SK-N-SH (cell line): Measurements from ENCODE around the gene FANCI. TPM values are rescaled to one million over a fixed set of nuclear protein-coding genes. Genes with fewer than 3 reads are reported as not detected.

Experiments
- CTCF ChIA-PET: fragments of 300-600, 350-600 bp; formaldehyde crosslinking; extraction: SDS; loops from one replicate; lab custom pipeline; 2021; lab: Yijun Ruan, JAX
- POLR2A ChIA-PET: fragments of 350-600 bp; sonication (Branson Sonifier 250); formaldehyde crosslinking; extraction: SDS; loops from one replicate; lab custom pipeline; 2020; ENCODE audit warnings: antibody characterized with exemption, inconsistent platforms; lab: Yijun Ruan, JAX
- DNase-seq: peaks from one replicate; pipeline ENCODE4 v3.0.0; 2012
- H2AFZ ChIP-seq: fragments of 200-600 bp; sonication (generic); 2 replicates; pipeline ENCODE4 v1.8.1; 2016; ENCODE audit warnings: antibody characterized with exemption, mild to moderate bottlenecking, low read depth
- H3F3A ChIP-seq: fragments of 200-600 bp; sonication (generic); replicated peaks from 2 replicates; pipeline ENCODE3; 2016; ENCODE audit warnings: antibody characterized with exemption, mild to moderate bottlenecking; ENCODE audit not compliant: insufficient read depth
- H3K27ac ChIP-seq, 2 experiments: fragments of 200-500 bp in 1 of 2; fragments of 200-600 bp in 1 of 2; sonication (Bioruptor generic) in 1 of 2; sonication (generic), shearing (Covaris generic) in 1 of 2; 2 replicates each; pipeline versions ENCODE4 v1.5.1 to v1.6.1; 2014 to 2016; ENCODE audit warnings: low read depth in 2 of 2, inconsistent platforms in 1 of 2, low read length in 1 of 2, mild to moderate bottlenecking in 1 of 2, mixed read lengths in 1 of 2
- H3K27me3 ChIP-seq: fragments of 200-600 bp; sonication (generic), shearing (Covaris generic); 2 replicates; pipeline ENCODE4 v1.6.1; 2016; ENCODE audit warnings: mixed run types; ENCODE audit not compliant: insufficient read depth
- H3K36me3 ChIP-seq, 2 experiments: fragments of 200-500 bp in 1 of 2; fragments of 200-600 bp in 1 of 2; sonication (Bioruptor generic) in 1 of 2; sonication (generic) in 1 of 2; replicated peaks in 1 of 2; 2 replicates each; pipeline versions ENCODE3 to v1.5.1; 2014 to 2016; ENCODE audit warnings: low read length in 1 of 2, mild to moderate bottlenecking in 1 of 2; ENCODE audit not compliant: insufficient read depth in 2 of 2, control insufficient read depth in 1 of 2
- H3K4me1 ChIP-seq, 2 experiments: fragments of 200-500 bp in 1 of 2; fragments of 200-600 bp in 1 of 2; sonication (Bioruptor generic) in 1 of 2; sonication (generic), shearing (Covaris generic) in 1 of 2; 2 replicates each; pipeline versions ENCODE4 v1.5.1 to v1.6.1; 2014 to 2016; ENCODE audit warnings: low read depth in 1 of 2, low read length in 1 of 2, mixed run types in 1 of 2; ENCODE audit not compliant: insufficient read depth in 2 of 2, control insufficient read depth in 1 of 2
- H3K4me2 ChIP-seq: fragments of 200-600 bp; sonication (generic), shearing (Covaris generic); 2 replicates; pipeline ENCODE4 v1.6.1; 2017; ENCODE audit warnings: mixed run types
- H3K4me3 ChIP-seq, 2 experiments: fragments of 200-500 bp in 1 of 2; fragments of 200-600 bp in 1 of 2; sonication (Bioruptor generic) in 1 of 2; sonication (generic), shearing (Covaris generic) in 1 of 2; 2 replicates each; pipeline versions ENCODE4 v1.5.1 to v1.8.1; 2014 to 2016; ENCODE audit warnings: low read depth in 2 of 2, inconsistent platforms in 1 of 2, low read length in 1 of 2, mild to moderate bottlenecking in 1 of 2, mixed read lengths in 1 of 2, moderate library complexity in 1 of 2
- H3K79me2 ChIP-seq: fragments of 200-600 bp; sonication (generic); 2 replicates; pipeline ENCODE4 v1.8.1; 2017; ENCODE audit warnings: mild to moderate bottlenecking; ENCODE audit not compliant: insufficient read depth
- H3K9ac ChIP-seq: fragments of 200-600 bp; sonication (generic); 2 replicates; pipeline ENCODE4 v1.6.1; 2017; ENCODE audit warnings: mixed run types
- H3K9me2 ChIP-seq: fragments of 200-600 bp; sonication (generic); 2 replicates; pipeline ENCODE4 v1.6.1; 2017; ENCODE audit warnings: mixed run types
- H3K9me3 ChIP-seq: fragments of 200-600 bp; sonication (generic); 2 replicates; pipeline ENCODE4 v1.6.1; 2017; ENCODE audit warnings: mixed run types, mild to moderate bottlenecking, moderate library complexity
- H4K20me1 ChIP-seq: fragments of 200-600 bp; sonication (generic); 2 replicates; pipeline ENCODE4 v1.6.1; 2017; ENCODE audit warnings: mild to moderate bottlenecking, mixed run types; ENCODE audit not compliant: insufficient read depth
- CHD2 ChIP-seq: fragments of 150-350 bp; IDR thresholded peaks from 2 replicates; pipeline ENCODE4 v1.6.1; 2018; ENCODE audit warnings: low read length; ENCODE audit not compliant: partially characterized antibody
- ELF1 ChIP-seq: IDR thresholded peaks from 2 replicates; pipeline ENCODE4 v1.4.0; 2012
- GABPA ChIP-seq: IDR thresholded peaks from 2 replicates; pipeline ENCODE4 v1.4.0; 2012; ENCODE audit warnings: low read depth, mild to moderate bottlenecking
- GATA2 ChIP-seq: sonication (generic); formaldehyde crosslinking; IDR thresholded peaks from 2 replicates; pipeline ENCODE4 v1.5.0; 2020; ENCODE audit warnings: mild to moderate bottlenecking, missing genetic modification reagents
- MEF2A ChIP-seq: IDR thresholded peaks from 2 replicates; pipeline ENCODE4 v1.4.0; 2012; ENCODE audit warnings: low read depth, borderline replicate concordance
- MXI1 ChIP-seq: IDR thresholded peaks from 2 replicates; pipeline ENCODE4 v1.6.1; 2012; ENCODE audit warnings: mild to moderate bottlenecking, low read depth, low read length, improper control_type of control experiment
- NFIC ChIP-seq: IDR thresholded peaks from 2 replicates; pipeline ENCODE4 v1.4.0; 2012; ENCODE audit warnings: borderline replicate concordance
- POLR2AphosphoS5 ChIP-seq: IDR thresholded peaks from 2 replicates; pipeline ENCODE4 v1.6.1; 2012; ENCODE audit warnings: low read depth, low read length
- RCOR1 ChIP-seq: fragments of 150-350 bp; IDR thresholded peaks from 2 replicates; pipeline ENCODE4 v1.6.1; 2017; ENCODE audit warnings: antibody characterized with exemption, low read length
- TAF1 ChIP-seq: IDR thresholded peaks from 2 replicates; pipeline ENCODE4 v1.6.1; 2012; ENCODE audit warnings: low read depth, mild to moderate bottlenecking, low read length, moderate library complexity, borderline replicate concordance
- TCF12 ChIP-seq: IDR thresholded peaks from 2 replicates; pipeline ENCODE4 v1.4.0; 2012
- YY1 ChIP-seq: IDR thresholded peaks from 2 replicates; pipeline ENCODE4 v1.4.0; 2012; ENCODE audit warnings: low read depth, mild to moderate bottlenecking
- ZBTB33 ChIP-seq: IDR thresholded peaks from 2 replicates; pipeline ENCODE4 v1.4.0; 2012; ENCODE audit warnings: low read depth, borderline replicate concordance
- WGBS: methylation state at CpG from one replicate; pipeline ENCODE4 v1.1.6; 2017; ENCODE audit warnings: low lambda C conversion rate; 5-methylcytosine and 5-hydroxymethylcytosine counted together
- polyA plus RNA-seq, 3 experiments: library from polyadenylated mRNA; depleted of rRNA; stranded (reverse); fragments of >200 nt; gene quantifications; 2 replicates each; pipeline ENCODE4 v1.2.3, GENCODE V29; 2012
- TF ChIP-seq, protein P1 (sequence below): fragments of 150-350 bp; IDR thresholded peaks from 2 replicates; pipeline ENCODE4 v1.6.1; 2017; ENCODE audit warnings: antibody characterized with exemption, low read length, low read depth, borderline replicate concordance
- TF ChIP-seq, protein P2 (sequence below): IDR thresholded peaks from 2 replicates; pipeline ENCODE4 v1.4.0; 2012; ENCODE audit warnings: low read depth, borderline replicate concordance
- TF ChIP-seq, protein P3 (sequence below): IDR thresholded peaks from 2 replicates; pipeline ENCODE4 v1.4.0; 2012; ENCODE audit warnings: low read depth

Gene FANCI
- polyA plus RNA-seq, 1 of the 3 experiments (the other 2 are of a cell fraction) = 13.2 TPM

DNA sequence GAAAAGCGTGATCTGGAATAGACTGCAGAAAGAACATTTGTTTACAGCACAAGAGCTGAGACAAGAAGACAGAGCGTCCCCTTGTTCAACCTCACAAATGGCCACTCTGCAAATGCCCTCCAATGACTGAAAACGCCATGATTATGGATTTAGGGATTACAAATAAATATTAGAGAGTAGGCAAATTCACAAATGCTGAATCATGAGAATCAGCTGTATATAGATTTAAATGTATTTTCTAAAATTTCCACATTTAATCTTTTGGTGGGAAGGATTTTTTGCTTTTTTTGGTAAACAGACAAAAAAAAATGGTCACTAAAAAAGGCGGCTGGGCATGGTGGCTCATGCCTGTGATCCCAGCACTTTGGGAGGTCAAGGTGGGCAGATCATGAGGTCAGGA, 101.5 kb downstream of the FANCI start:
- Histone ChIP-seq H3K4me3 (no peak overlapping the region), H3K9me3 (no peaks in the 10 kb centered on the region), H3K27ac (no peak overlapping the region), H3K36me3 (no peaks in the 10 kb centered on the region), H3K9ac (no peak overlapping the region), H3F3A (no peaks in the 10 kb centered on the region), H3K27me3 (no peaks in the 10 kb centered on the region), H3K79me2 (no peaks in the 10 kb centered on the region), H3K4me2 (no peak overlapping the region), H4K20me1 (no peaks in the 10 kb centered on the region), H3K4me1 (no peaks in the 10 kb centered on the region; a peak in 1 of 4 replicates), H3K9me2 (no peaks in the 10 kb centered on the region), H2AFZ (no peak overlapping the region)
- 56% methylated on average over 4 of the region's 4 CpGs for WGBS
- TF ChIP-seq RCOR1 = no peak
- TF ChIP-seq, protein P1, sequence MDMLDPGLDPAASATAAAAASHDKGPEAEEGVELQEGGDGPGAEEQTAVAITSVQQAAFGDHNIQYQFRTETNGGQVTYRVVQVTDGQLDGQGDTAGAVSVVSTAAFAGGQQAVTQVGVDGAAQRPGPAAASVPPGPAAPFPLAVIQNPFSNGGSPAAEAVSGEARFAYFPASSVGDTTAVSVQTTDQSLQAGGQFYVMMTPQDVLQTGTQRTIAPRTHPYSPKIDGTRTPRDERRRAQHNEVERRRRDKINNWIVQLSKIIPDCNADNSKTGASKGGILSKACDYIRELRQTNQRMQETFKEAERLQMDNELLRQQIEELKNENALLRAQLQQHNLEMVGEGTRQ = no peak
- no peak for TF ChIP-seq NFIC
- no peak for TF ChIP-seq ELF1
- TF ChIP-seq MXI1 = no peak
- TF ChIP-seq TAF1 = no peak
- ChIA-PET POLR2A (no interaction called here), CTCF (interaction anchor here (1.2 to 23.0 kb wide), 6 partner anchors 8 to 210 kb away, joined by 3 to 446 read pairs (median 4); no protein-coding TSS in a partner anchor)
- no peak for DNase-seq

GRCh38 chr15:89346516-89347231, 102.9 kb downstream of the FANCI start:
- Histone ChIP-seq H3K9ac (no peak overlapping the region), H4K20me1 (no peaks in the 10 kb centered on the region), H3K9me2 (no peaks in the 10 kb centered on the region), H3K36me3 (no peaks in the 10 kb centered on the region), H3K27ac (no peak overlapping the region), H3K27me3 (no peaks in the 10 kb centered on the region), H3K4me1 (no peaks in the 10 kb centered on the region; a peak in 1 of 4 replicates), H3K9me3 (no peaks in the 10 kb centered on the region), H3K4me3 (no peak overlapping the region), H3K4me2 (no peak overlapping the region), H2AFZ (no peak overlapping the region), H3K79me2 (no peaks in the 10 kb centered on the region), H3F3A (no peaks in the 10 kb centered on the region)
- no peak for TF ChIP-seq TCF12
- POLR2A ChIA-PET = no interaction called here
- CTCF ChIA-PET = interaction anchor here (0.8 to 23.0 kb wide), 5 partner anchors 11 to 95 kb away, joined by 3 to 446 read pairs (median 4); no protein-coding TSS in a partner anchor
- DNase-seq = no peak
- WGBS = 83% methylated on average over 9 of the region's 10 CpGs

GRCh38 chr15:89349206-89349558, 105.4 kb downstream of the FANCI start:
- Histone ChIP-seq H3K4me3 (no peak overlapping the region), H3K9ac (no peak overlapping the region), H4K20me1 (no peaks in the 10 kb centered on the region), H3F3A (no peaks in the 10 kb centered on the region), H3K36me3 (no peaks in the 10 kb centered on the region), H3K27me3 (no peaks in the 10 kb centered on the region; the same call in 1 of the 2 replicates), H3K9me3 (no peaks in the 10 kb centered on the region), H2AFZ (no peak overlapping the region), H3K4me2 (no peak overlapping the region), H3K4me1 (no peaks in the 10 kb centered on the region; a peak in 1 of 4 replicates), H3K79me2 (no peaks in the 10 kb centered on the region), H3K27ac (no peak overlapping the region), H3K9me2 (no peaks in the 10 kb centered on the region)
- TF ChIP-seq YY1 (no peak), ELF1 (no peak), GABPA (no peak), POLR2AphosphoS5 (no peak), MEF2A (no peak), GATA2 (CRISPR knock-in tag) (no peak), CHD2 (no peak), ZBTB33 (no peak), RCOR1 (no peak)
- TF ChIP-seq, protein P2, sequence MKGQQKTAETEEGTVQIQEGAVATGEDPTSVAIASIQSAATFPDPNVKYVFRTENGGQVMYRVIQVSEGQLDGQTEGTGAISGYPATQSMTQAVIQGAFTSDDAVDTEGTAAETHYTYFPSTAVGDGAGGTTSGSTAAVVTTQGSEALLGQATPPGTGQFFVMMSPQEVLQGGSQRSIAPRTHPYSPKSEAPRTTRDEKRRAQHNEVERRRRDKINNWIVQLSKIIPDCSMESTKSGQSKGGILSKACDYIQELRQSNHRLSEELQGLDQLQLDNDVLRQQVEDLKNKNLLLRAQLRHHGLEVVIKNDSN = no peak
- TF ChIP-seq, protein P3, sequence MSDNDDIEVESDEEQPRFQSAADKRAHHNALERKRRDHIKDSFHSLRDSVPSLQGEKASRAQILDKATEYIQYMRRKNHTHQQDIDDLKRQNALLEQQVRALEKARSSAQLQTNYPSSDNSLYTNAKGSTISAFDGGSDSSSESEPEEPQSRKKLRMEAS = no peak
- no peak for DNase-seq
- ChIA-PET CTCF (interaction anchor here (0.7 to 23.0 kb wide), 4 partner anchors 9 to 123 kb away, joined by 3 to 446 read pairs (median 24); no protein-coding TSS in a partner anchor), POLR2A (no interaction called here)
- WGBS = 45% methylated on average over 5 of the region's 5 CpGs
